ENCODE data around the gene PACSIN2.

GRCh38 chr22:42889304-42889703 lies 125.6 kb downstream of the PACSIN2 start:
- TF ChIP-seq POLR2AphosphoS5 (IDR thresholded peaks at IDR 0.05), result no peak
- no peak for TF ChIP-seq CTCF (IDR thresholded peaks at IDR 0.05)
- TF ChIP-seq POLR2A (IDR thresholded peaks at IDR 0.05), result no peak
- TF ChIP-seq EP300 (IDR thresholded peaks at IDR 0.05), result no peak
